DMS53 (cell line): ENCODE results near the gene NFIB.
A peak's percentile ranks its signal among the peaks of the same experiment; 100 is the strongest.

Experiments used
- DNase-seq: peaks from one replicate; lab custom pipeline; 2025; lab: John Stamatoyannopoulos, UW

Gene NFIB

GRCh38 chr9:14104496-14104895 lies 209.4 kb downstream of the NFIB start:
- peak; percentile 1 for DNase-seq

DNA sequence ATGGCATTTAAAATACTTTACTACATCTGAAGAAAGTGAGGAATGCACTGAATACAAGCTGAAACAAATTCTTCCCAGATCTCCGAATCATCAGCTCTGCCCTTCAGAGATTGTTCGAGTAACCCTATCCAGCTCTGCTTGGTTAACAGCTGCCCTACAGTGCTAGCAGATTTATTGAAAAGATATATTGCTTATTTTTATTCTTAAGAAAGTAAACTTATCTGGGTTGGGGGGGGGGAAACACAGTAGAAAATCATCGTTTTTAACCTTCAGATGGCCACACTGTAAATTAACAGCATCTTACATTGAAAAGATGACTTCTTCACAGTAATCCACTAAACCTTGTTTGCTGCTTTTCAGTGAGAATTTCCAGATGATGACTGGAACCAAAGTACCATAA lies 210.8 kb downstream of the NFIB start:
- no peak for DNase-seq

DNA sequence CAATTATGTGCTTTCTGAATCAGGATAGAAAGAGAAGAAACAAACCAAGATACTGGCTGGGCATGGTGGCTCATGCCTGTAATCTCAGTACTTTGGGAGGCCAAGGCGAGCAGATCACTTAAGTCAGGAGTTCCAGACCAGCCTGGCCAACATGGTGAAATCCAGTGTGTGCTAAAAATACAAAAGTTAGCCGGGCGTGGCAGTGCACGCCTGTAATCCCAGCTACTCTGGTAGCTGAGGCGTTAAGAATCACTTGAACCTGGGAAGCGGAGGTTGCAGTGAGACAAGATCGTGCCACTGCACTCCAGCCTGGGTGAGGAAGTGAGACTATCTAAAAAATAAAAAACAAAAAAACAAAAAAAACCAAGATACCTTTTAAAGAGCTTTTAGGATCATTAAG lies 214.2 kb downstream of the NFIB start:
- no peak for DNase-seq

GRCh38 chr9:14098486-14099180 lies 215.3 kb downstream of the NFIB start:
- peak; percentile 2 for DNase-seq

GRCh38 chr9:14097666-14098415 lies 216.1 kb downstream of the NFIB start:
- DNase-seq: peak; percentile 47

DNA sequence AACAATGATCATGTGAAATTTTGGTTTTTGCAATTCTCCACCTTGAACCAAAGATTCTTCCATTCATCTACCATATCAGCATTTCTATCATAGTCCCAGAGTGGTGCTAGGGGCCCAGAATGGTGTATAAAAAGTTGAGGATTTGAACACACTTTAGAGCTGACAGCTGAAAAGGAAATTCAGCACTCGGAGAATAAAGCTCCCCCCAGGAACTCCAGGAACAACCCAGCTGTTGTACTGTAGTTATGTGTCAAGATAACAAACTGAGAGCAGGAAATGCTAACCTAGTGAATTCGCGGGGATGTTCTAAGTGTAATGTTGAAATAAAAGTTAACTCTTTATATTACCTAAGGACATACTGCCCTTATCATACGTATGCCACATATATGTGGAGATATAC lies 216.7 kb downstream of the NFIB start:
- DNase-seq: peak; percentile 53

DNA sequence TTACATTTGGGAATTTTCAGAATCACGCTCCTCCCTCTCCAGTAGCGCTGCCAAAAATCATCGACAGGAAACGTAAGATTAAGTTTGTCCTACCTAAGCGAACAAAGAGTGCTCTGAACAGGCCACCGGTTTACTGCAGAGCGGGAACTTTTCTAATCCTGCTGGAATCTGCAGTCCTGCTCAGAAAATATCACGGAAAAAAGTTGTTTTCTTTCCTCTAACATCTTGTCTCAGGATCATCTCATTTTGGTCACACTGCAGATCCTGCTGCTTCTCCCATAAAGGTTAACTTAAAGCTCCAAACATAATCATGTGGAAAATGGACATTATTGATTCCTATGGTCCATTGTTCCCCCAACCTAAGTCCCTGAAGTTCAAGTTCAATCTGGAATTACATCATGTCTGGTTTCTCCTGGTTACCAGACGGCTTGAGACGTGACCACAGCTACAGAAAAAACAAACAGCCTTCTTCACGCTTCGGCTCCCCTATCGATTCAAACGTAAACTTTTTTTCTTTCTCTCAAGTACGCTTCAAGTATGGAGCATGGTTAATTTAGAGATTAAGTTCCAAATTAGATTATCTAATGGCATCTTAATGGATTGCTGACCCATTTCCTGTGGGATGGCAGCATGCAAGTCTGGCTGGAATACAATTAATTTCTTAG lies 217.6 kb downstream of the NFIB start:
- DNase-seq: peak; percentile 83

GRCh38 chr9:14095277-14095676 lies 218.7 kb downstream of the NFIB start:
- DNase-seq: peak; percentile 11

- DNase-seq: peak; percentile 52
These were observed 219.4 kb downstream of the NFIB start for GRCh38 chr9:14094491-14094890.

GRCh38 chr9:14092344-14092743 lies 221.6 kb downstream of the NFIB start:
- no peak for DNase-seq

- DNase-seq: no peak
These were observed 224.7 kb downstream of the NFIB start for GRCh38 chr9:14089051-14089803.

DNA sequence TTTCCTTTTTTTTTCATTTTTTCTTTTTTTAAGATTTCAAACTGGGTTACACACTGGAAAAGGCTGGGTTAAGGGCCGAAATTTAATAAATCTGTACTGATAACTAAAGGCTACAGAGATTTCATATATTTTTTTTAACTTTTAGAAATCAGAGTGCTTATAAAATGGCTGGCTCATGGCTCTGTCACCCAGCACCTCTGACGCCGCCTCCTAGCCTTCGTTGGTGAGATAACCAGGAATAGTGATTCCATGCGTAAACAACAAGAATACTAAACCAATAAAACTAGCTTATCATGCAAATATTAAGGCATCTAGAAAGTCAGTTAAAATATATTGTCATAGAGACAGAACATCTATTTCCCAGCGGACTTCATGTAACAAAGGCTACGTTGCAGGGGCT lies 226.4 kb downstream of the NFIB start:
- no peak for DNase-seq

DNA sequence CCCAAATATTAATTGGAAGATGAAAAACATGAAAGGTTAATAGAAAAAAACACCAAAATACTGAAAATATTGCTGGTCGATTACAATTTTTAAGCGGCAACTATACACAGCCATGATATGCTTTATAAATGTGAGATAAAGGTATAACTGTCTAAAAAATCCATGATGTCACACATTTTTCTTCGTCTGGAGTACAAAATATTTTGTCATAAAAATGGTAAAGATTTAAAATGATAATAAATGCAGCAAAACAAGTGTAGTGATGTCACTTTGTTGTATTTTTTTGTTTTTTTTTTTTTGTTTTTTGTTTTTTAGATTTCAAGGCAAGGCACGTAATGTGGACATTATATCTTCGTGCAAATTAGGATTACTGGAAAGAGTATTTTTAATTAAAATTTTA lies 227.4 kb downstream of the NFIB start:
- no peak for DNase-seq

- DNase-seq: no peak
These were observed 228.1 kb downstream of the NFIB start for GRCh38 chr9:14085810-14086209.

DNA sequence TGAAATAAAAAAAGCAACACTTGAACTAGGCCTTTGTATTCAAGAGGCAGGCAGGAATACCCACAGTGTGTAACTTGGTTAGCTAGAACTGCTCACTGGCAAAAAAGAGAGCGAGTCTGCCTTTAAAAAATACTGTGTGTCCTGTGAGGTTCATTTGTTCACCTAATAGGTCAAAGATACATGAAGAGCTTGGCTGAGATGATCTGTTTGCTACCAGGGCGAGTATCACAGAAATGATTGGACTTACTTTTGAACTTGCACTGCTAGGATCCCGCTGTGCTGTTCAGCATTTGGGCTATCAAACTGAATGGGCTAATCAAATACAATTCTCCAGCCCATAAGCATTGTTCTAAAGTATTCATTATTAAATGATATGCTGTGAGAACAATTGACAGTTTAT lies 229.1 kb downstream of the NFIB start:
- no peak for DNase-seq

GRCh38 chr9:14083366-14083765 lies 230.6 kb downstream of the NFIB start:
- no peak for DNase-seq

- DNase-seq: no peak
These were observed 231.2 kb downstream of the NFIB start for GRCh38 chr9:14082732-14083131.

GRCh38 chr9:14081745-14082144 lies 232.2 kb downstream of the NFIB start:
- DNase-seq: no peak

GRCh38 chr9:14080959-14081542 lies 232.9 kb downstream of the NFIB start:
- no peak for DNase-seq

- no peak for DNase-seq
These were observed 234.5 kb downstream of the NFIB start for GRCh38 chr9:14079440-14079839.

- no peak for DNase-seq
These were observed 236.3 kb downstream of the NFIB start for GRCh38 chr9:14077672-14078071.

DNA sequence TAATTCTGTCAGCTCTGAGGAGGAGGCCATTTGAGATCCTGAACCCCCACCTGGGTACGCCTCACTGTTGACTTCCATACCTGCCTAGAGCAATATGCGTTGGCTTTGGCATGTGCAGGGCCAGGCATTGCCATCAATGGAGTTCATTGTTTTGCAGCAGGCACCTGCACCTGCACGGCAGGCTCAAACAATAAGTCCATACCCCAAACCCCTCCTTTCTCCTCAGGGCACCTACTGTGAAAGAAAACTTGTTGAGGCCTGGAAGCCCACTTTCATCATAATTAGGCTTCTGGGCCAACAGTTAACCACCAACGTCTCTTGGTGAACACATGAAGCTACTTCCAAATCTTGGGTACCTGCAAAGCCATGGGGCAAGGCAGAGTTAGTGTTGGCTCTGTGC lies 238.7 kb downstream of the NFIB start:
- DNase-seq: no peak
